Caco-2 (cell line): ENCODE data around the gene CCR5AS.

Experiments
- BruUV-seq: library from RNA; stranded (reverse); fragments of 400-500 nt; replicated peaks from 2 replicates; lab custom pipeline; 2021; lab: Mats Ljungman, UMichigan
- CTCF ChIA-PET: fragments of 300-600 bp; sonication (Branson Sonifier 250); formaldehyde crosslinking; loops from one replicate; lab custom pipeline; 2022; ENCODE audit warnings: antibody characterized with exemption; lab: Charles Lee
- POLR2A ChIA-PET: fragments of 300-600 bp; sonication (Branson Sonifier 250); formaldehyde crosslinking; loops from one replicate; lab custom pipeline; 2022; ENCODE audit warnings: antibody characterized with exemption; lab: Charles Lee
- DNase-seq, 2 experiments: peaks; one replicate each; pipeline versions ENCODE4 v3.0.0 to v3.0.0-alpha.2; 2020 to 2022
- H3K27me3 ChIP-seq: replicated peaks from 2 replicates; pipeline ENCODE4 v1.6.0; 2011; ENCODE audit warnings: low read length; ENCODE audit not compliant: control insufficient read depth, insufficient read depth
- H3K36me3 ChIP-seq: 2 replicates; pipeline ENCODE4 v1.5.1; 2011; ENCODE audit warnings: low read length; ENCODE audit not compliant: control insufficient read depth, insufficient read depth
- H3K4me1 ChIP-seq: fragments of 250-450 bp; sonication (Bioruptor Pico); 2 replicates; pipeline ENCODE4 v1.5.1; 2020; ENCODE audit warnings: mild to moderate bottlenecking
- H3K4me3 ChIP-seq: 2 replicates; pipeline ENCODE4 v1.5.1; 2011; ENCODE audit warnings: low read depth, mild to moderate bottlenecking, control low read depth, low read length
- H3K9me3 ChIP-seq: fragments of 250-450 bp; sonication (Bioruptor Pico); 2 replicates; pipeline ENCODE4 v1.5.1; 2020; ENCODE audit warnings: mild to moderate bottlenecking, moderate library complexity
- H3K27ac Mint-ChIP-seq: one replicate; pipeline ENCODE4 v1.8.0; 2022; ENCODE audit warnings: mixed read lengths; ENCODE audit not compliant: unreplicated experiment
- H3K27me3 Mint-ChIP-seq: one replicate; pipeline ENCODE4 v1.8.0; 2022; ENCODE audit warnings: mixed read lengths; ENCODE audit not compliant: insufficient read depth, unreplicated experiment
- H3K36me3 Mint-ChIP-seq: one replicate; pipeline ENCODE4 v1.8.0; 2022; ENCODE audit warnings: mild to moderate bottlenecking, mixed read lengths; ENCODE audit not compliant: insufficient read depth, unreplicated experiment
- H3K4me1 Mint-ChIP-seq: one replicate; pipeline ENCODE4 v1.8.0; 2022; ENCODE audit warnings: low read depth, mixed read lengths; ENCODE audit not compliant: unreplicated experiment
- H3K4me3 Mint-ChIP-seq: one replicate; pipeline ENCODE4 v1.8.0; 2022; ENCODE audit warnings: mild to moderate bottlenecking, moderate library complexity, mixed read lengths; ENCODE audit not compliant: unreplicated experiment
- H3K9me3 Mint-ChIP-seq: one replicate; pipeline ENCODE4 v1.8.0; 2022; ENCODE audit warnings: mixed read lengths; ENCODE audit not compliant: unreplicated experiment
- CTCF ChIP-seq, 2 experiments: fragments of 200-600 bp in 1 of 2; IDR thresholded peaks; 1 replicate in 1 of 2; 2 replicates in 1 of 2; pipeline versions ENCODE4 v1.5.1 to v1.8.0; 2011 to 2022; ENCODE audit warnings: antibody characterized with exemption in 1 of 2, control low read depth in 1 of 2, inconsistent platforms in 1 of 2, low read depth in 1 of 2, low read length in 1 of 2, mild to moderate bottlenecking in 1 of 2, moderate library complexity in 1 of 2; ENCODE audit not compliant: insufficient read depth in 1 of 2, severe bottlenecking in 1 of 2, unreplicated experiment in 1 of 2
- intact Hi-C: fragments of 100-400 bp; cut with micrococcal nuclease; formaldehyde crosslinking; loops from one replicate; pipeline ENCODE4 v1.10.0; 2022; ENCODE audit not compliant: unreplicated experiment

CCR5AS gene

DNA sequence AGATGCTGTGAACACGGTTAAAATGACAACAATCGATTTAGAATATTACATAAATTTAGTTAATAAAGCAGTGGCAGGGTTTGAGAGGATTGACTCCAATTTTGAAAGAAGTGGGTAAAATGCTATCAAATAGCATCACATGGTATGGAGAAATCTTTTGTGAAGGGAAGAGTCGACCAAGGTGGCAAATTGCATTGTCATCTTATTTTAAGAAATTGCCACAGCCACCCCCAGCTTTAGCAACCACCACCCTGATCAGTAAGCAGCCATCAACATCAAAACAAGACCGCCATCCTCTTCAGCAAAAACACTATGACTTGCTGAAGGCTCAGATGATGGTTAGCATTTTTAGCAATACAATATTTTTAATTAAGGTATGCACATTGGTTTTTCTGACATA, 41.8 kb downstream of the CCR5AS start:
- intact Hi-C loops, result no loop called here
- H3K27me3 Mint-ChIP-seq, result no peaks in the 10 kb centered on the region

GRCh38 chr3:46361408-46362283, 45.2 kb downstream of the CCR5AS start:
- Mint-ChIP-seq H3K36me3 (peaks cover 5% of the 10 kb centered on the region), H3K9me3 (no peaks in the 10 kb centered on the region), H3K27me3 (no peaks in the 10 kb centered on the region), H3K4me3 (no peak overlapping the region), H3K4me1 (peaks cover 7% of the 10 kb centered on the region), H3K27ac (no peak overlapping the region)
- no peak for TF ChIP-seq CTCF (IDR thresholded peaks at IDR 0.05; ENCODE audit: insufficient read depth in 1 of 2, low read depth in 1 of 2, low read length in 1 of 2, severe bottlenecking in 1 of 2, unreplicated experiment in 1 of 2)
- H3K27me3 ChIP-seq, result no peaks in the 10 kb centered on the region
- no peaks in the 10 kb centered on the region for H3K9me3 ChIP-seq
- no peaks in the 10 kb centered on the region for H3K36me3 ChIP-seq
- ChIA-PET POLR2A (no interaction called here), CTCF (interaction anchor here (0.7 kb wide), 1 partner anchor 17 kb away, joined by 4 read pairs; no protein-coding TSS in a partner anchor)
- intact Hi-C loops, result no loop called here
- BruUV-seq, result no TSS peak
- H3K4me3 ChIP-seq, result no peak overlapping the region
- H3K4me1 ChIP-seq, result no peaks in the 10 kb centered on the region
- peak in 1 of 2 experiments; percentile 6 for DNase-seq

More for the DNA sequence above, 41.8 kb downstream of the CCR5AS start:
- no peak overlapping the region for H3K4me3 Mint-ChIP-seq
- Histone ChIP-seq H3K9me3 (no peaks in the 10 kb centered on the region), H3K4me3 (no peak overlapping the region), H3K27me3 (no peaks in the 10 kb centered on the region), H3K36me3 (no peaks in the 10 kb centered on the region), H3K4me1 (no peaks in the 10 kb centered on the region)
- ChIA-PET POLR2A (no interaction called here), CTCF (no interaction called here)
- no TSS peak for BruUV-seq
- no peak overlapping the region for H3K27ac Mint-ChIP-seq
- peaks cover 5% of the 10 kb centered on the region for H3K36me3 Mint-ChIP-seq
- H3K4me1 Mint-ChIP-seq, result peaks cover 7% of the 10 kb centered on the region
- no peak for TF ChIP-seq CTCF (IDR thresholded peaks at IDR 0.05; ENCODE audit: insufficient read depth in 1 of 2, low read depth in 1 of 2, low read length in 1 of 2, severe bottlenecking in 1 of 2, unreplicated experiment in 1 of 2)
- no peak for DNase-seq
- H3K9me3 Mint-ChIP-seq, result no peaks in the 10 kb centered on the region

GRCh38 chr3:46360907-46361306, 46.0 kb downstream of the CCR5AS start:
- DNase-seq, result no peak
- H3K9me3 ChIP-seq, result no peaks in the 10 kb centered on the region
- H3K4me1 ChIP-seq, result no peaks in the 10 kb centered on the region
- Mint-ChIP-seq H3K27me3 (no peaks in the 10 kb centered on the region), H3K4me1 (peaks cover 7% of the 10 kb centered on the region), H3K9me3 (no peaks in the 10 kb centered on the region), H3K27ac (no peak overlapping the region), H3K36me3 (peaks cover 5% of the 10 kb centered on the region), H3K4me3 (no peak overlapping the region)
- no peaks in the 10 kb centered on the region for H3K27me3 ChIP-seq
- H3K36me3 ChIP-seq, result no peaks in the 10 kb centered on the region
- intact Hi-C loops, result no loop called here
- ChIA-PET CTCF (no interaction called here), POLR2A (no interaction called here)
- BruUV-seq, result no TSS peak
- no peak overlapping the region for H3K4me3 ChIP-seq
- TF ChIP-seq CTCF (IDR thresholded peaks at IDR 0.05; ENCODE audit: insufficient read depth in 1 of 2, low read depth in 1 of 2, low read length in 1 of 2, severe bottlenecking in 1 of 2, unreplicated experiment in 1 of 2), result no peak
